ENCODE results near the gene TNNC2. TPM values are rescaled to one million over a fixed set of nuclear protein-coding genes. Genes with fewer than 3 reads are reported as not detected.
"Not testable (repeated sequence)": the region's sequence is repeated elsewhere in the genome, so short reads cannot be mapped to it uniquely, and the experiment has no call there.

TNNC2 gene
- total RNA-seq, 5 donors from 2014 or later (not counting 1 experiment from before 2014, with no cell fraction given), result 0.41 to 1.3 (median 0.70) TPM; not detected in 1

DNA sequence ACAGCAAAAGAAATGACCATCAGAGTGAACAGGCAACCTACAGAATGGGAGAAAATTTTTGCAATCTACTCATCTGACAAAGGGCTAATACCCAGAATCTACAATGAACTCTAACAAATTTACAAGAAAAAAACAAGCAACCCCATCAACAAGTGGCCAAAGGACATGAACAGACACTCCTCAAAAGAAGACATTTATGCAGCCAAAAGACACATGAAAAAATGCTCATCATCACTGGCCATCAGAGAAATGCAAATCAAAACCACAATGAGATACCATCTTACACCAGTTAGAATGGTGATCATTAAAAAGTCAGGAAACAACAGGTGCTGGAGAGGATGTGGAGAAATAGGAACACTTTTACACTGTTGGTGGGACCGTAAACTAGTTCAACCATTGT is 29.6 kb downstream of the TNNC2 start:
- ATAC-seq (replicated peaks in 1 of 4); H3K4me3 Mint-ChIP-seq; H3K9me3 ChIP-seq; H3K4me3 ChIP-seq (ENCODE audit: control insufficient read depth in 1 of 2, extremely low read depth in 1 of 2, low read length in 1 of 2); H3K9me3 Mint-ChIP-seq; H3K27me3 Mint-ChIP-seq; H3K27ac ChIP-seq (ENCODE audit: low read length); H3K27me3 ChIP-seq (replicated peaks in 1 of 2; ENCODE audit: control insufficient read depth in 2 of 2, extremely low read depth in 1 of 2, insufficient read depth in 2 of 2, low read length in 1 of 2); DNase-seq; CTCF ChIA-PET; POLR2A ChIA-PET: not testable (repeated sequence)
- H3K36me3 Mint-ChIP-seq, result peaks cover 35% of the 10 kb centered on the region
- peak overlapping the region in 1 of 2 donors; percentile 34 for H3K27ac Mint-ChIP-seq
- no CpG with 5 or more reads among the region's 1 CpG for WGBS (ENCODE audit: insufficient coverage)
- Histone ChIP-seq H3K4me1 (ENCODE audit: control insufficient read depth in 1 of 2, extremely low read depth in 1 of 2, insufficient read depth in 2 of 2, low read length in 2 of 2) (peaks cover 4 to 17% of the 10 kb centered on the region in 2 experiments), H3K36me3 (ENCODE audit: control insufficient read depth in 2 of 2, extremely low read depth in 1 of 2, insufficient read depth in 1 of 2, low read length in 1 of 2) (peaks cover 14 to 47% of the 10 kb centered on the region in 2 donors)
- H3K4me1 Mint-ChIP-seq, result peaks cover 17 to 19% (median 19%) of the 10 kb centered on the region in 3 donors

DNA sequence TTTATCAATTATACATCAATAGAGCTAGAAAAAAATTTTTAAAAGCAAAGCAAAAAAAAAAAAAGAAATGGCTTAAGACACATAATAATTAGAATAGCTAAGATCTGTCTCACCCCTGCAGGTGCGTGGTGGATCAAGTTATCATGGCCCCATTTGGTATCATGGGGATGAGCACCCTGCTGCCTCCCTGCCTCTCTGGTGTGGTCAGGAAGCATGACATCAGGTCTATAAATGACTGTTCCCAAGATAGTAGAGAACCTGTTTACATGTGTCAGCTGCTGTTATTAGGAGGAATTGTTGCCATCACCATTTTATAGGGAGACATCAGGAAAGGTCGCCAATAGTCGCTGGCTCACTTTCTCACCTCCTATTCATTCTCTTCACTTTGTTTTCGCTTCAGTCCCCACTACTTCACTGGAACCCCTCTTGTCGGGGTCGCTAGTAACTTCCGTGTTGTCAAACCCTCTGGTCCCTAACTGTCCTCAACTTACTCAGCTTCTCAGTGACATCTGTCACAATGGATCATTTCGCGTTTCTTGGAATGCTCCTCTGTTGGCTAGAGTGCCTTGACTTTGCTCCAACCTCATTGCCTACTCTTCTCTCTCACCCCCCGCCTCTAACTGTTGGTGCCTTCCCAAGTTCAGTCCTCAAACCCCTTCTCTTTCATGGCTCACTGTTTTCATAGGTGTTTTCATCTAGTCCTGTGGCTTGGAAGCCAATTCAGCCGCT is 30.6 kb downstream of the TNNC2 start:
- DNase-seq, result no peak
- H3K4me3 ChIP-seq (ENCODE audit: control insufficient read depth in 1 of 2, extremely low read depth in 1 of 2, low read length in 1 of 2), result no peak overlapping the region
- no peaks in the 10 kb centered on the region for H3K9me3 Mint-ChIP-seq
- H3K27me3 ChIP-seq (replicated peaks in 1 of 2; ENCODE audit: control insufficient read depth in 2 of 2, extremely low read depth in 1 of 2, insufficient read depth in 2 of 2, low read length in 1 of 2), result no peaks in the 10 kb centered on the region
- peaks cover 26% of the 10 kb centered on the region for H3K36me3 Mint-ChIP-seq
- no peak for ATAC-seq (replicated peaks in 1 of 4)
- H3K27ac ChIP-seq (ENCODE audit: low read length), result no peak overlapping the region
- no peaks in the 10 kb centered on the region for H3K9me3 ChIP-seq
- ChIA-PET CTCF (interaction anchor here in 1 of 2 donors (0.6 kb wide), 2 partner anchors 36 to 358 kb away, joined by 3 to 4 read pairs; no protein-coding TSS in a partner anchor), POLR2A (interaction anchor here (0.6 kb wide), 2 partner anchors 27 to 904 kb away, joined by 4 to 7 read pairs; no protein-coding TSS in a partner anchor)
- H3K27me3 Mint-ChIP-seq, result no peaks in the 10 kb centered on the region
- H3K36me3 ChIP-seq (ENCODE audit: control insufficient read depth in 2 of 2, extremely low read depth in 1 of 2, insufficient read depth in 1 of 2, low read length in 1 of 2), result peaks cover 10 to 37% of the 10 kb centered on the region in 2 donors
- H3K4me1 Mint-ChIP-seq, result peaks cover 21 to 26% (median 23%) of the 10 kb centered on the region in 3 donors
- peak overlapping the region in 1 of 3 donors; percentile 22 for H3K4me3 Mint-ChIP-seq
- H3K27ac Mint-ChIP-seq, result no peak overlapping the region
- peaks cover 5 to 25% of the 10 kb centered on the region in 2 experiments for H3K4me1 ChIP-seq (ENCODE audit: control insufficient read depth in 1 of 2, extremely low read depth in 1 of 2, insufficient read depth in 2 of 2, low read length in 2 of 2)
- 98% methylated on average over 8 of the region's 11 CpGs for WGBS (ENCODE audit: insufficient coverage)

DNA sequence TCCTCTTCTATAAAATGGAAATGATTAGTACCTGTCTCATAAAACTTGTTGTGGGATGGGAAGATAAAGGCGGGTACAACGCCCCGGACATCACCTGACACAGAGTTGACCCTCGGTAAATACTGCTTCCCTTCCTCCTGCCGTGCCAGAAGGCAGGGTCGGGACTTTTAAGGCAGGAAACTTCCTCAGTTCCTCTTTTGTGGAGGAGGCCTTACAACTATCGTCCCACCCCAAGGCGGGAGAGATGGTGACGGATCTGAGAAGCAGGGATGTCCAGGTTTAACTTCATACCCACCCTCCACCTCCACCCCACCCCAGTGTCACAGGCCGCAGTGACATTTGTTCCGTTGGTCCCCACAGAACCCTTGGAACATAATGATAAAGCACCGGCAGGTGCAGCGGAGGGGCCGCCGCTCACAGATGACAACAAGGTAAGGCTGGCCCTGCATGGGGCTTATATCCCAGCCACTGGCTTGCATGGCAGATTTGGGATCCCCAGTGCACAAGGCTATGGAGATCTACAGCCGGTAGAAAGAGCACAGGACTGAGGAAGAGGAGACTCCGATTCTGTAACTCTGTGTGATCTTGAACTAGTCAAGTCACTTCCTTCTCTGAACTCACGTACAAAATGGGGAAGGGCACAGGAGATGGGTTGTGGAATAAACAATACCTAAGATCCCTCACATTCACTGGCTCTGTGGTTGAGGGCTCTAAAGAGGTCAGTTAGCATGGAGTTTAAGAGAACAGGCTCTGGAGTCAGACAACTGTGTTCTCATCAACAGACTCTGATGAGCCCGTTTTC is 34.6 kb downstream of the TNNC2 start:
- Mint-ChIP-seq H3K27me3 (no peaks in the 10 kb centered on the region), H3K27ac (peak overlapping the region; percentile 77 to 79), H3K9me3 (no peaks in the 10 kb centered on the region), H3K36me3 (peaks cover 26% of the 10 kb centered on the region), H3K4me3 (peak overlapping the region; percentile 83 to 95 (median 93)), H3K4me1 (peaks cover 18 to 20% (median 19%) of the 10 kb centered on the region in 3 donors)
- Histone ChIP-seq H3K4me1 (ENCODE audit: control insufficient read depth in 1 of 2, extremely low read depth in 1 of 2, insufficient read depth in 2 of 2, low read length in 2 of 2) (peaks cover 5 to 20% of the 10 kb centered on the region in 2 experiments), H3K4me3 (ENCODE audit: control insufficient read depth in 1 of 2, extremely low read depth in 1 of 2, low read length in 1 of 2) (peak overlapping the region; percentile 75 to 80), H3K9me3 (no peaks in the 10 kb centered on the region), H3K27me3 (replicated peaks in 1 of 2; ENCODE audit: control insufficient read depth in 2 of 2, extremely low read depth in 1 of 2, insufficient read depth in 2 of 2, low read length in 1 of 2) (no peaks in the 10 kb centered on the region), H3K36me3 (ENCODE audit: control insufficient read depth in 2 of 2, extremely low read depth in 1 of 2, insufficient read depth in 1 of 2, low read length in 1 of 2) (peaks cover 10 to 31% of the 10 kb centered on the region in 2 donors), H3K27ac (ENCODE audit: low read length) (peak overlapping the region; percentile 67)
- 13% methylated on average over 7 of the region's 19 CpGs for WGBS (ENCODE audit: insufficient coverage)
- peak in 2 of 4 experiments; percentile 4 to 5 for ATAC-seq (replicated peaks in 1 of 4)
- peak in 1 of 35 experiments; percentile 8 for DNase-seq
- CTCF ChIA-PET, result interaction anchor here in 1 of 2 donors (0.5 to 0.9 kb wide), 3 partner anchors 21 to 177 kb away, joined by 3 read pairs; no protein-coding TSS in a partner anchor
- POLR2A ChIA-PET, result interaction anchor here in 1 of 2 donors (0.9 kb wide), 1 partner anchor 180 kb away, joined by 3 read pairs; the partner anchor contains the start of gene ZNF335

DNA sequence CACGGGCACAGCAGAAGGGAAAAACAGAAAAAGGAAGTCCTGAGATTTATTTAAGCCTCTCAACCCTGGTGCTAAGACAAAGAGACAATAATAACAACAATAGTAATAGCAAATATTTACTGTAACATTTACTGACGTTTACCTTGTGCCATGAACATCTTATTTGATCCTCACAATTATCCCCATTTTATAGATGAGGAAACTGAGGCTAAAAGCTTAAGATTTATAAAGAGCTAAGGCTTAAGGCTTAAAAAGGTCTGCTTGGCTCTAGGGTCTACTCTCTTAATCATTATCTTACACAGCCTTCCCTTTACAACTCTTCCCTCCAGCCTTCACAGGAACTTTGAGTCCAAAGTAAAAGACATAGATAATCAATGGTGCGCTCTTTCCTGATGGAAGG is 38.8 kb downstream of the TNNC2 start:
- Mint-ChIP-seq H3K4me3 (no peak overlapping the region), H3K27me3 (no peaks in the 10 kb centered on the region), H3K36me3 (peaks cover 3% of the 10 kb centered on the region), H3K27ac (no peak overlapping the region), H3K9me3 (no peaks in the 10 kb centered on the region), H3K4me1 (peaks cover 15 to 16% (median 16%) of the 10 kb centered on the region in 3 donors)
- DNase-seq, result no peak
- no CpG with 5 or more reads among the region's 3 CpGs for WGBS (ENCODE audit: insufficient coverage)
- Histone ChIP-seq H3K4me1 (ENCODE audit: control insufficient read depth in 1 of 2, extremely low read depth in 1 of 2, insufficient read depth in 2 of 2, low read length in 2 of 2) (peaks cover 5 to 20% of the 10 kb centered on the region in 2 experiments), H3K4me3 (ENCODE audit: control insufficient read depth in 1 of 2, extremely low read depth in 1 of 2, low read length in 1 of 2) (no peak overlapping the region), H3K9me3 (no peaks in the 10 kb centered on the region), H3K27me3 (replicated peaks in 1 of 2; ENCODE audit: control insufficient read depth in 2 of 2, extremely low read depth in 1 of 2, insufficient read depth in 2 of 2, low read length in 1 of 2) (peaks cover 0 to 7% of the 10 kb centered on the region in 2 experiments), H3K27ac (ENCODE audit: low read length) (no peak overlapping the region), H3K36me3 (ENCODE audit: control insufficient read depth in 2 of 2, extremely low read depth in 1 of 2, insufficient read depth in 1 of 2, low read length in 1 of 2) (no peaks in the 10 kb centered on the region)
- no peak for ATAC-seq (replicated peaks in 1 of 4)
- ChIA-PET CTCF (no interaction called here), POLR2A (no interaction called here)

DNA sequence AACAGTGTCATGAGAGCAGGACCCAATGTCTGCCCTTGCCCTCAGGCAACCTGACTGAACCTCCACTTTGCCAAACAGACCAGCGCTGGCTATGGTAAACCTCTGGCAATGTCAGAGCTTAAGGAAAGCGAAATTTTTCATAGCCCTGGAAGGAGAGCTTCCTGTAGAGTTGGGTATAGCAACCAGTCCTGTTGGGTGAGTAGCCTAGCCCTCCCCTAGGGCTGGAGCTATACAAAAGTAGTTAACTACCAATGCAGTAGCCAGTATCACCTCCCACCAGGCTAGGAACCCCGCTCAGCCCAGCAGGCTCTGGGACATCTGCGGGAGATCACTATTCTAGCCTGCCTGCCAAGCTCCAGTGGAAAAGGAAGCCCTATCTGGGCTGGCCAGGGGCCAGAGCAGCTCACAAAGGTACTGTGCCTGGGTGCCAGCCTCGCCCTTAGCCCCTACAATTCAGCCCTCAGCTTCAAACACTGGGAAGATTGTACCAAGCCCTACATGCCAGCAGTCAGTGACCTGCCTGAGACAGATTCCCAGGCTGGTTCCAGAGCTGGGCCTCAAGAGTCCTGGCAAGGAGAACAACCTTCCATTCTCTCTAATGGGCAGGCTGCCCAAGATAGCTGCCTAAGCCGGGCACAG is 43.3 kb downstream of the TNNC2 start:
- Histone ChIP-seq H3K4me1 (ENCODE audit: control insufficient read depth in 1 of 2, extremely low read depth in 1 of 2, insufficient read depth in 2 of 2, low read length in 2 of 2) (no peaks in the 10 kb centered on the region), H3K27ac (ENCODE audit: low read length) (no peak overlapping the region), H3K9me3 (no peaks in the 10 kb centered on the region), H3K4me3 (ENCODE audit: control insufficient read depth in 1 of 2, extremely low read depth in 1 of 2, low read length in 1 of 2) (no peak overlapping the region), H3K27me3 (replicated peaks in 1 of 2; ENCODE audit: control insufficient read depth in 2 of 2, extremely low read depth in 1 of 2, insufficient read depth in 2 of 2, low read length in 1 of 2) (peaks cover 0 to 9% of the 10 kb centered on the region in 2 experiments), H3K36me3 (ENCODE audit: control insufficient read depth in 2 of 2, extremely low read depth in 1 of 2, insufficient read depth in 1 of 2, low read length in 1 of 2) (no peaks in the 10 kb centered on the region)
- H3K9me3 Mint-ChIP-seq, result no peaks in the 10 kb centered on the region
- WGBS (ENCODE audit: insufficient coverage), result 69% methylated on average over 2 of the region's 6 CpGs
- H3K4me3 Mint-ChIP-seq, result no peak overlapping the region
- peaks cover 0 to 14% (median 6%) of the 10 kb centered on the region in 3 donors for H3K4me1 Mint-ChIP-seq
- no peak overlapping the region for H3K27ac Mint-ChIP-seq
- ATAC-seq (replicated peaks in 1 of 4) (no peak), DNase-seq (no peak)
- POLR2A ChIA-PET, result no interaction called here
- H3K36me3 Mint-ChIP-seq, result no peaks in the 10 kb centered on the region
- H3K27me3 Mint-ChIP-seq, result peaks cover 0 to 4% of the 10 kb centered on the region in 2 donors
- CTCF ChIA-PET, result interaction anchor here in 1 of 2 donors (0.9 kb wide), 1 partner anchor 13 kb away, joined by 3 read pairs; no protein-coding TSS in a partner anchor

DNA sequence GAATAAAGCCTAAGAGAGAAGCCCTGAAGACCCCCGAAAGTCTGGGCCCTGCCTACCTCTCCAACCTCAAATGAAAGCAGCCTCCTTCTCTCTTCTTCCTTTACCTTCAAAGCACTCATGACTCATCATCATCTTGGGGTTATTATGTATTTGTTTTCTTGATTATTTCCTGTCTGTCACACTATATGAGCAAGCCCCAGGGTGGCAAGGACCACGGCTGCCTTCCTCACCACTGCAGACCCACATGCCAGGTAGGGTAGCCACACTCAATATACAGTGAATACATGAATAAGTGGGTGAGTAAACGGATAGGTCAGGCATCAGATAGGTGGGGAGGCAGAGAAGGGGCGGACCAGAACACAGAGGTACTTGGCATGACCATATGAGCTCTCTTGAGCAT is 44.2 kb downstream of the TNNC2 start:
- Histone ChIP-seq H3K36me3 (ENCODE audit: control insufficient read depth in 2 of 2, extremely low read depth in 1 of 2, insufficient read depth in 1 of 2, low read length in 1 of 2) (no peaks in the 10 kb centered on the region), H3K9me3 (no peaks in the 10 kb centered on the region), H3K4me3 (ENCODE audit: control insufficient read depth in 1 of 2, extremely low read depth in 1 of 2, low read length in 1 of 2) (no peak overlapping the region), H3K4me1 (ENCODE audit: control insufficient read depth in 1 of 2, extremely low read depth in 1 of 2, insufficient read depth in 2 of 2, low read length in 2 of 2) (no peaks in the 10 kb centered on the region), H3K27ac (ENCODE audit: low read length) (no peak overlapping the region), H3K27me3 (replicated peaks in 1 of 2; ENCODE audit: control insufficient read depth in 2 of 2, extremely low read depth in 1 of 2, insufficient read depth in 2 of 2, low read length in 1 of 2) (peaks cover 0 to 9% of the 10 kb centered on the region in 2 experiments)
- H3K27me3 Mint-ChIP-seq, result peaks cover 0 to 6% of the 10 kb centered on the region in 2 donors
- no peak overlapping the region for H3K4me3 Mint-ChIP-seq
- ATAC-seq (replicated peaks in 1 of 4) (peak in 3 of 4 experiments; percentile 64 to 83 (median 81)), DNase-seq (peak in 1 of 35 experiments; percentile 5)
- POLR2A ChIA-PET, result no interaction called here
- H3K9me3 Mint-ChIP-seq, result no peaks in the 10 kb centered on the region
- H3K4me1 Mint-ChIP-seq, result peaks cover 0 to 14% (median 6%) of the 10 kb centered on the region in 3 donors
- no peaks in the 10 kb centered on the region for H3K36me3 Mint-ChIP-seq
- peak overlapping the region in 1 of 2 donors; percentile 63 for H3K27ac Mint-ChIP-seq
- CTCF ChIA-PET, result no interaction called here
- WGBS (ENCODE audit: insufficient coverage), result 90% methylated on average over 1 of the region's 4 CpGs
